HS-27A (cell line): ENCODE results near the gene ZBTB4.

Experiments
- DNase-seq: peaks from one replicate; pipeline ENCODE4 v3.0.0-alpha.2; 2012; ENCODE audit warnings: low read depth, missing footprints

ZBTB4 gene

DNA sequence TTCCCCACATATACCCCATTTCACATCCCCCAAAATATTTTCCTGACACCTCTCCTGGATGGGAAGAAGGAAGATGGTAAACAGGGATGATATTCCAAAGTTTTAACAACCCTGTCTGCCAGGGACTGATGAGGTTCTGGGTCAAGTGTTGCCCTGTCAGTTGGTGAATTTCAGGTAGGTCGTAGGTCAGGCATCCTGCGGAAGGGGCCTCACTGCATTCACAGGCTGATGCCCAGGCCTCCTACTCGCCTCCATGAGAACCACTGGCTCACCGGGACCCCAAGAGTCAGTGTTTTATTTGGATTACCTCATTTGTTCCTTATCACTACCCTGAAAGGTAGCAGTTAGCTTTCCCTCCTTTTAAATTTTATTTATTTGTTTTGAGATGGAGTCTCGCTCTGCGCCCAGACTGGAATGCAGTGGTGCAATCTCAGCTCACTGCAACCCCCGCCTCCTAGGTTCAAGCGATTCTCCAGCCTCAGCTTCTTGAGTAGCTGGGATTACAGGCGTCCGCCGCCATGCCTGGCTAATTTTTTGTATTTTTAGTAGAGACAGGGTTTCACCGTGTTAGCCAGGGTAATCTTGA lies 10.5 kb downstream of the ZBTB4 start:
- DNase-seq: no peak

DNA sequence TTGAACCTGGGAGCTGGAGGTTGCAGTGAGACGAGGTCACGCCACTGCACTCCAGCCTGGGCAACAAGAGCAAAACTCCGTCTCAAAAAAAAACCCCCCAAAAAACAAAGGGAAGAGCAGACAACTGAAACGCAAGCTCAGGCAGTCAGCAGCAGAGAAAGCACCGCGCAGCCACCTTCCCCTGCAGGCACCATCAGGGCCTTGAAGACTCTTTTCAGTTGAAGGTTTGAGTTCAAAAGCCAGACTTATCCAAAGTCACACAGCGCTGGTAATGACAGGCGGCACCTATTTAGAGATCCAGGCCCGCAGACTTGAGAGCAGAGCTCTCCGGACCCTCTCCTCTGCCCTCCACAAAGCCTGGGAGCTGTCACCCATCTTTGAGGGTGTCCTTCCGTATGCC lies 11.1 kb downstream of the ZBTB4 start:
- DNase-seq: no peak

DNA sequence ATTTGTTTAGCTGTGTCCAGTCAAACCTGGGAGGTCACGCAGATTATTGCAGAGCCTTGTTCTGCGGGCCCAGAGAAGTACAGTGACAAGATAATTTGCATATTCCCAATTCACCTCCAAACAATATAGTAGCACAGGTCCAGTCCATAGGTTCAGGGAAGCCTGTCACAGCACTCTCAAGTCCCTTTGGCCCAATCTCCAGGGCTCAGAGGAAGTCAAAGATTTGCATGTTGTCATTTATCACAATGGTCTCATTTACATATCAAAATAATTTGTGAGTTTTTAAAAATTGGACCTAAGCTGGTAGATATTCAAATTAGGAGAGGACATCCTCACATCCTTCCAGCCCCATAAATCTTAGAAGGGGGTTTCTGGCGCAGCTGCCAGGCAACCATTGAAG lies 11.9 kb downstream of the ZBTB4 start:
- no peak for DNase-seq

DNA sequence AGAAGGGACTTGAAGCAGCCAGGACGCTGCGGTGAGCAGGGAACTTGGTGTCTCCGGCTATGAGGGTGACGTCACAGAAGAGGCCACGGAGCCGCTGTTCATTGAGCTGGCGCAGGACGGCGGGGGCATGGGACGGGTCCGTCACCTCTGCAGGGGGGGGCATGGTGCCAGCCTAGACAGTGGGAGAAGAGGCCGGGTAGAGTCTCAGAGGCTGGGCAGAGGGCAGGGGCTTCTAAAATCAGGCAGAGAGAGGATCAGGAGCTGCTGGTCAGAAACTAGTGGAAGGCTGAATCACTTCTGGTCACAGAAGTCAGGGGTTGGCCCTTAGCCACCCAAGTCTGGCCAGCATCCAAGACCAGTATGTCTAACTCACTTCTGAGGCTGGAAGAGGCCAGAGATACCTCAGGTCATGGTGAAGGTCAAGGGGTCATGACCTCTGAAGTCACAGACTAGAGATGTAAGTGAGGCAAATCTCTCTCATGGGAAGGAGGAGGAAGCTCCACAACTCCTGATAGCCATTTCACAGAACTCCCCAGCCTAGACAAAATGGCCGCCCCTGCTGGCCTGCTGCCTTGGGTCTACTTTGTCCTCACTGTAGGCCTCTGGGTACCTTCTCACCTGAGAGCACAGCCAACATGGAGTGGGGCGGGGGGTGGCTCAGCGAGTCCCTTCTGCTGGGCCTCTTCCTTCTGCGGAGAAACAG lies 12.6 kb downstream of the ZBTB4 start:
- no peak for DNase-seq

DNA sequence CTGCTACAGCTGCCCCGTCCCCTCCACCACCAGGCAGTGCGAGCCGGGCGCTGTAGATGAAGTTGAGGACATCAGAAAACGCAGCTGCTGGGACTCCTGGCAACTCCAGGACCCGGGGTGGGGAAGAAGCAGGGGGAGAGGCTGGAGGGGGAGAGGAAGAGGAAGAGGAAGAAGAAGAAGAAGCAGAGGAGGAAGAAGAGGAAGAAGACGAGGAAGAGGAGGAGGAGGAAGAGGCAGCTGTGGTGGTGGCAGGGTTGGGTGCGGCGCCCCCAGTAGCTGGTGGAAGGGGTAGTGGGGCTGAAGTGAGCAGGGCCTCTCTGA lies 13.2 kb downstream of the ZBTB4 start:
- no peak for DNase-seq

DNA sequence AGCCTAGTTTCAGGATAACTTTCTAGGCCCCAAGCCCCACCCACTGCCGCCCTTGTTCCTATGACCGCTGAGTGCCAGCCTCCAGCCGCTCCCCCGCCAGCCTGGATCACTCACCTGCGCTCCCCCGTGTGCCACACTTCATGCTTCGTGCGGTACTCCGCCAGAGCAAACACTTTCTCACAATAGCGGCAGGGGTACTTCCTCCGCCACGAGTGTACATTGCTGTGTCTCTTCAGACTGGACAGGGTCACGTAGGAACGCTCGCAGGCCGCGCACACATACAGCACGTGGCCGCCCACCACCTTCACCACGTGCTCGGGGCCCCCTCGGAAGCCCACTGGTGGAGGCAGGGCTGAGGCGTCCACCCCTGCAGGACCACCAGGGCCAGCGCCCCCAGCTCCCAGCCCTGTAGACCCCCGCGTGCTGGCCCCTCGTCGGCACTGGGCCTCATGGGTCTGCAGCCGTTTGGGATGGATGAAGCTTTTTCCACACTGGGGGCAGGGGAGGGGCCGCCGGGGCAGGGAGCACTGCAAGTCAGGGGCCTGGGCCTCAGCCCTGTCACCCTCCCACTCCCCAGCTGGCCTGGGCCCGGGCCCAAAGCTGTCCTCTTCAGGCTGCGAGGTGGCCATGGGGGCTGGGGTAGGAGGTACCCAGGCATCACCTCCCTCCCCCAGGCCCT lies 13.7 kb downstream of the ZBTB4 start:
- no peak for DNase-seq

DNA sequence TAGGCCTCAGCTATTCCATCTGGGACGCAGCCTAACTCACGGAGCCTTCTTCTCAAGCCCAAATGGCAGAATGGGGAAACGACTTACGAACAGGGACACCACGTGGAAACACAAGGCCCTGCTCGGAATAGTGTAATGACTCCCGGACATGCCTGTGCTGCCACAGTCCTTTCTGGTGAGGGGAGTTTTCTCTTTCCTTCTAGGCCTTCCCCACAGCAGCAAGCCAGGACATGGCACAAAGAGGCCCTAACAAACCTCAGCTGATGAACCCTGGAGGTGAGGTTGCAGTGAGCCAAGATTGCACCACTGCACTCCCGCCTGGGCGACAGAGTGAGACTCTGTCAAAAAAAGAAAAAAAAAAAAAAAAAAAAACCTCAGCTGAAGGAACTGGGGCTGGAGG lies 15.3 kb downstream of the ZBTB4 start:
- no peak for DNase-seq

DNA sequence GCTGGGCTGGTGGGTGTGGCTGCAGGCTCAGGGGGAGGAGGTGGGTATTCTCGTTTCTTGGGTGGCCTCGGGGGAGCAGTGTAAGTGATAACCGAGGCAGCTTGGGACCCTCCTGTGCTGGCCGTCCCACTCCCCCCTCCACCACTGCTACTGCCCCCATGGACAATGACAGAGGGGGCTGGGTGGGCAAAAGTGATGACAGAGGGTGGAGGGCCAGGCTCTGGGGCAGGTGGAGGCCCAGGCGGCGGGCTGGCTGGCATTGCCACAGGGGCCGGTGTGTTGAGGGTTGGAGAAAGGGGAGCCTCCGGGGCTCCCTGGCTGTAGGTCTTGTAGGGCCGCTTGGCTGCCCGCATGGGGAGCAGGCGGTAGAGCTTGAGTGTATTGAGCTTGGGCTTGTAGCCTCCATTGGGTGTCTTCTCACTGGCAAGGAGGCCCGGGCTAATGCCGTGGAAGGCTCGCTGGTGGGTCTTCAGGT lies 16.0 kb downstream of the ZBTB4 start:
- no peak for DNase-seq

DNA sequence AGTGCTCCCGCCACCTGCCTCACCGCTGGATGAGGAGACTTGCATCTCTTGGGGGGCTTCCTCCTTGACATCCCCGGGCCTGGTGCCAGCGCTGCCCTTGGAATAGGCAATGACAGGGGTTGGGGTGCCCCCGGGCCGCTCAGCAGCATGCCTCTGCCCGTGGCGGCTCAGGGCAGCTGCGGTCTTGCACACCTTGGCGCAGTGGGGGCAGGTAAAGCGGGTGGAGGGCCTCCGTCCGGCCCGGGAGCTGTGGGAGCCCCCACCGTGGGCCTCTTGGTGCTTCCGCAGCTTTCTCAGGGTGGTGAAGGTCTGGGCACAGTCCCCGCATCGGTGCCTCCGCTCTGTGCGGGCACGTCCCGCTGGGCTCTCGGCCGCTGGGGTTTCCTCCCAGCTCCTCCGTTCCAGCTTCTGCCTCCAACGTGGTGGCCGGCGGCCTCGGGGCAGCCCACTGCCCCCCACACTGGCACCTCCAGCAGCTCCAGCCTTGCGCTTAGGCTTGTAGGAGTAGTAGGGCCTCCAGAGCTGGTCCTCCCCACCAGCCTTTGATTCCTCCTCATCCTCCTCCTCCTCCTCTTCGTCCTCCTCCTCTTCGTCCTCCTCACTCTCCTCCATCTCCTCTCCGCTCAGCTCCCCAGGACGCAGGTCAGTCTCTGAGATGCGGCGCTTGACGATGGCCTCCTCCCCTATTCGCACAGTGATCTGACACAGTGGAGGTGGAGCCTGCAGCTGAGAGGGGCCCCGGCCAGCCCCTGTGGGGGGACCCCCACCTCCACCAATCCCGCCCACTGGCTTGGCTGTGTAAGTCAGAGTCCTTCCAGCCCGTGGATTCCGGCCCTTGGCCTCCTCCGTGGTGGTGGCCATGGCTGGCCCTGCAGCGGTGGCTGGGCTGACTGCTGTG lies 16.7 kb downstream of the ZBTB4 start:
- DNase-seq: no peak

DNA sequence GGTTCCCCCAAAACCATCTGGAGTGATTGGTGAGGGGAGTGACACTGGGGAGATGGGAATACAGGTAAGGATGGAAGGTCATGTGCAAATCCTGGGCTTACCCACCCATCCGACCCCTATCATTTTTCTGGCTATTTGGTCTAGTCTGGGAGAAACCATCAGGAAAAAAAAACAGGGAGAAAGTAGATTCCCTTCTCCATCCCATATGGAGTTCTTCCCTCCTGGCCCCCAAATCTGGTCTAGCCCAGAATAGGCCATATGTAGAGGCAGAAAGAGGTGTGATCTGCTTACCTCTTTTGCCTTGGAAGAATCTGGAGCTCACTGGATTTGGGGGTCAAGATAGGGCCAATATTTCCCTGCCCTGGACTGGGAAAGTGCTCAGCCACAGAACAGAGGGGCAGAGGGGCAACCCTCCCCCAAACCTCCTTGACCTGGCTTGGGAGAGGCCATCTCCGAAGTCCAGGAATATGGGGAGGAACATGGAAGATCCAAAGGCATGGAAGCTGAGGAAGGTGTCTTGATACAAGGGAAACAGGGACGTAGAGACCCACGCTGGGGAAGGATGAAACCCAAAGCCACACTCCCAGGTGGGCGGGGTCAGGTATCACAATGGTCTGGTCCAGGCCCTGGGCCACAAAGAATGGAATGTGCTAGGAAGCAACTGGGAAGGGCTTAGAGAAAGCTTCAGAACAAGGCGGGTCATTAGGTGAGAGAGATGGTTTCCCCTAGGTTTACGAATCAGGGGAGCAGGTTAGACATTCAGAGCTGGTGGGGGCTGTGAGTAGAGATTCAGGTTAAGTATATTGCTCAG lies 18.4 kb downstream of the ZBTB4 start:
- DNase-seq: no peak

DNA sequence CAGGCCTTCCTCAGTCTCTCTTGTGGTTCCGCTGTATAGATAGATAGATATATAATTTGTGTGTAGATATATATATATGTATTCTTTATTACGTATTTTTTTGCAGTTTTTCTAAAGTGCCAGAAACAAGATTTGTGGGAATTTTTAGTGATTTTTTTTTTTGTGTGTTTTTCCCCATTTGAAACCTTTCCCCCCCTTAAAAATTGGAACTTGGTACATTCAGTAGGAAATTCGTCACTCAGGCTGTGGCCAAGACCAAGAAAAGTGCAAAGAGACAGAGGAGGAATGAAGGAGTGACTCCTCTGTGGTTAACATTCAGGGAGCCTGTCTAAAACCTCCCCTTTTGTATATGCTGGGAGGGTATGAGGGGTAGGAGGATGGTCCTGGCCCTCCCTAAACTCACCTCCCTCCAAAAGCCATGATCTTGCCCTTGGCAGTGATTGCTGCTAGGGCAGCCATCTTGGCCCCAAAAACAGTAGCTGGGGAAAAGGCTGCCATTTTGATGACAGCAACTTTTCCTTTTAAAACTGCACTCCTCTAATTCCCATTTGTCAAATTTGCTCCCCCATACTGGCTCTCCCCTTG lies 19.4 kb downstream of the ZBTB4 start:
- no peak for DNase-seq

DNA sequence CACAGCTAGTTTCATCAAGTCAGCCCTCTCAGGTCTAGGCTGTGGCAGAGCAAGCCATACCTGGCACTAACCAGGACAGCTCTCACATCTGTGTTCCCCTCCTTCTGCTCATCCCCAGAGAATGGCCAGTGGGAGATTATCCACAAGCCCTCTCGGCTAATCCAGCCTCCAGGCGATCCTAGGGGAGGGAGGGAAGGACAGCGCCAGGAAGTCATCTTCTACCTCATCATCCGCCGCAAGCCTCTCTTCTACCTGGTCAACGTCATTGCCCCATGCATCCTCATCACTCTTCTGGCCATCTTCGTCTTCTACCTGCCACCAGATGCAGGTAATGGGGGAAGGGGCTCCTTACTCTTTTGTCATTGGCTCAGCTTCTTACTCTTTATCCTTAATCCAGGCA lies 31.0 kb downstream of the ZBTB4 start:
- no peak for DNase-seq

DNA sequence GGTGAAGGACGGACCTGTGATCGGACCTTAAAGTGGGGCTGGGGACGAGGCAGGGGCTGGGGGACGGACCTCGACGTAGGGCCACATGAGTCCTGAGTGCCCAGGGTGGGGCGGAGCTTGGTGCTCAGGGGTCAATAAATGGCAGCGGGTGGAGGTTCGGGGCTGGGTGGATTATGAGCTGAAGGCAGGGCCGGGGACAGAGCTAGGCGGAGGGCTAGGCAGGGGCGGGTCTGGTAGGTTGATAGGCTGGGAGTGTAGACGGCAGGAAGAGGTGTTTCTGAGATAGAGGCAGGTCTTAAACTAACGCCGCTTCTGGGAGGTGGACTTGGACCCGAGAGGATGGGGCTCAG lies 33.8 kb downstream of the ZBTB4 start:
- no peak for DNase-seq

DNA sequence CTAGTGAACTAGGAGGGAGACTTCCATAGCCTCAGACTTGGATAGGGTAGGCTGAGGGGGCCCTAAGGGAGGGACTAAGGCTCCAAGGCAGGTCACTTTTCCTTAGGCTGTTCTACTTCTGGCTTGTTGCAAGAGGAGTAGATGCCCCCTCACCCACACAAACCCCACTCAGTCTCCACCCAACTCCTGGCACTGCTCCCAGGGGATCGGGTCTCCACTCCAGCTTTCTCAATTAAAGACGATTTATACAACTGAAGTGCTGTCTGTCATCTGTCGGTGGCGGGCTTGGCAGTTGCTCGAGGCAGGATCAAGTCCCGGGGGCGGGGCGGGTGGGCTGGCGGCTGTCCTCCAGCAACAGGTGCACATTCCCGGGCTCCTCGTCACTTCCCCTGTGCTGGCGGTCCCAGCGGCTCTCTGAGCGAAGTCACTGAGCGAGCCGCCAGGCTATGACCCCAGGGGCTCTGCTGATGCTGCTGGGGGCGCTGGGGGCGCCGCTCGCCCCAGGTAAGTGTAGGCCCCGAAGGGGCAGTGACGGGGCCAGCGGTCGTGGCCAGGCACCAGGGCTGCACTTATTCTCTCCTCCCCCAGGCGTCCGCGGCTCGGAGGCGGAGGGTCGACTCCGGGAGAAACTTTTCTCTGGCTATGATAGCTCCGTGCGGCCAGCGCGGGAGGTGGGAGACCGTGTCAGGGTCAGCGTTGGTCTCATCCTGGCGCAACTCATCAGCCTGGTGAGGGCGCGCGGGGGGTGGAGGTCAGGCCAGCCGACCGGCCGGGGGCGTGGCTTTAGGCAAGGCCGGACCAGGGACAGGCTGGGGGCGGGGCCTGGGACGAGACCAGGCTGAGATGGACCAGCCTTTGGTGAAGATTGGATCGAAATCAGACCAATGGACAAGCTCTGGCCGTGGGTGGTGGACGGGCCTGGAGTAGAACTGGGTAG lies 34.5 kb downstream of the ZBTB4 start, which contains the start of gene CHRNB1:
Gene CHRNB1, plus strand, starts transcription at position 380 of the 937 bp plus-strand sequence. Its CDS starts 67 bp downstream, at position 447.
- DNase-seq: no peak

DNA sequence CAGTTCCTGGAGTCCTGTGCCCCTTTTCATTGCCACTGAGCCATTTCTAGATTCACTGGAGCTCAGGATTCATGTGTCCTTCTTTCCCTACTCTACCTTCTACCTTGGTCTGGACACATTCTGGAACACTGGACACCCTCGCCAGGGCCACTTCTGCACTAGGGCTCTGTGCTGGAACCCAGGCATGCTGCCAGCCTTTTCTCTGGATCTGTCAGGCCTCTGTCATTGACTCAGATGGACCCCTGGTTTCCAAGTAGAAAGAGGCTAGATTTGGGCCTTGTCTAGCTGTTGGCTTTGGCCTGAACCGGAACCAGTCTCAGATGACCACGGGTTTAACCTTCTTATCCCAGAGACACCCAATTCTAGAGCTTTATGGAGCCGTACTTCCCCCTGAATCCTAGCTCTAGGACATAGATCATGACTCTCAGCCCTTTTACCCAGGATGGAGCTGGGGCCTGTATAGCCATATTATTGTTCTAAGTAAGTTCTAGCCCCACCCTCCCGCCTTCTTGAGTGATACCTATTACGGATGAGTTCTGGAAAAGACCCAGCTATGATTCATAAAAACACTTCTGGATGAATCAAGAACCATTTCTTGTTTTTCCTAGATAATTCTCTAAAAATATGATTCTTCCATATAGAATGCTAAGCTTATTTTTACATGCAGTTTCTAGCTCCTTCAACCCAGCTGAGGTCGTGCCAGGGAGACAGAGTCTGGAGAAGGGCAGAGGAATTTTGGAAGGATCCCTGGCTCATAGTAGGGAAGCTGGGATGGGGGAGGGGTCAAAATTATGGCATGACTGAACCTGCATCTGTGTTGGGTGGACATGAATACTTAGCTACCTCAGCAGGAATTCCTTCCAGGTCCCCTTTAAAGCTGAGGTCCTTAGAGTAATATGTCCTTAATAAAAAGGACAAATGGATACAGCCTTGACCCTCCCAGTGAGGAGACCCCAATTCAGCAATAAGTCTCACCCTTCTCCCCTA lies 35.6 kb downstream of the ZBTB4 start:
- DNase-seq: no peak

DNA sequence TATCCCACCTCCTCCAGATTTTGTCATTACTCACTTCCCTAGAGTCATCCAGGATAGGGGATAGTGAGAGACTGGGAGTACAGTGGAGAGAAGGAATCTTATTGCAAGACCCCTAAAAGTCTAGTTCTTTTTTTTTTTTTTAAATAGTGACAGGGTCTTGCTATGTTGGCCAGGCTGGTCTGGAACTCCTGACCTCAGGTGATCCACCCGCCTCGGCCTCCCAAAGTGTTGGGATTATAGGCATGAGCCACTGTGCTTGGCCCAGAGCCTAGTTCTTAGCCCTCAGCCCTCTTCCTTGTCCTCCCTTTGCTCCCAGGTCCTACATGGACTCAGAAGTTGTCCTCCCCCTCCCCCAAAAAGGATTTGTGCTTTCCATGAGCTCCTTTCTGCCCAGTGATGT lies 37.3 kb downstream of the ZBTB4 start:
- DNase-seq: no peak

DNA sequence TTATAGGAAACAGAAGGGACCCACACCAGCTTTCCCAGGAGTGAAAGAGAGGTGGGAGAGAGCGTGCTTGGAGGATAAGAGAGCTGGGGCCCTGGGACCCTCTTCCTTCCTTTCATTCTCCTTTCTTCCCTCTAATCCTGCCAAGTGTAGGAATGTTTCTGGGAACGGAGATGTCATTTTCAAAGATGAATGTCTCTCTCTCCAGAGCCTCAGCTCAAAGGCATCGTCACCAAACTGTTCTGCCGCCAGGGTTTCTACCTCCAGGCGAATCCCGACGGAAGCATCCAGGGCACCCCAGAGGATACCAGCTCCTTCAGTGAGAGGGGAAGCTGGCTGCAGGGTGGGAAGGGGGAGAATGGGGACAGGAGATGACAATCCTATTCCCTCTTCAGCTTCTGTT lies 38.2 kb downstream of the ZBTB4 start:
- no peak for DNase-seq

DNA sequence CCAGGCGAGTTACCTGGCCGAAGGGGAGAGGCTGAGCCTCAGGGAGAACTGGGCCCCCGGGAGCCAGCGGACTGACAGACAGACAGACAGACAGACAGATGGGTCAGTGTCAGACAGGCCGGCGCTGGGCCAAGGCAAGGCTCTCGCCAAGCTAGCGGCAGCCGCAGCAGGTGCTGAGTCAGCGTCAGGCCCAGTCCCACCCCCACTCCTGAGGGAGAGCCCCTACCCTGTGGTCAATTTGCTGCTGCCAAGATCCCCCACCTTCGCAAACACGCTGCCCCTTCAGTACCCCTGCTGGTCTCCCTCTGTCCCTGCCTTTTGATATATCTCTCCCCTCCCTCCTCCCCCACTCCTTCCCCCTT lies 38.6 kb downstream of the ZBTB4 start:
- no peak for DNase-seq
